Vagina (tissue), 2 donors: Measurements from ENCODE around the gene KIF4B. TPM values are rescaled to one million over a fixed set of nuclear protein-coding genes. Genes with fewer than 3 reads are reported as not detected.

Source experiments
- DNase-seq, 2 donors: peaks; one replicate each; pipeline ENCODE4 v3.0.0-alpha.2; 2017; ENCODE audit errors: extremely low spot score in 2 of 2
- H3K27ac ChIP-seq: fragments of 200-600 bp; sonication (generic); one replicate; pipeline ENCODE4 v1.5.1; 2019
- H3K27me3 ChIP-seq: fragments of 200-600 bp; sonication (generic); one replicate; pipeline ENCODE4 v1.5.1; 2019
- H3K36me3 ChIP-seq, 2 donors: fragments of 200-600 bp; sonication (generic); one replicate each; pipeline ENCODE4 v1.5.1; 2017 to 2019
- H3K4me1 ChIP-seq: fragments of 200-600 bp; sonication (generic); one replicate; pipeline ENCODE4 v1.5.1; 2019
- H3K4me3 ChIP-seq, 2 donors: fragments of 200-600 bp; sonication (generic); 1 replicate in 1 of 2; 2 replicates in 1 of 2; pipeline ENCODE4 v1.5.1; 2016 to 2019
- H3K9me3 ChIP-seq: fragments of 200-600 bp; sonication (generic); one replicate; pipeline ENCODE4 v1.5.1; 2019
- POLR2A ChIP-seq, 2 donors: fragments of 450-650 bp; IDR thresholded peaks; one replicate each; pipeline ENCODE4 v1.6.1; 2017; ENCODE audit warnings: antibody characterized with exemption in 2 of 2, mild to moderate bottlenecking in 2 of 2, moderate library complexity in 2 of 2
- POLR2AphosphoS5 ChIP-seq, 2 donors: sonication (generic); formaldehyde crosslinking; IDR thresholded peaks; one replicate each; pipeline ENCODE4 v1.9.0; 2017; ENCODE audit warnings: antibody characterized with exemption in 2 of 2, mild to moderate bottlenecking in 2 of 2, low read depth in 1 of 2; ENCODE audit not compliant: insufficient read depth in 1 of 2
- intact Hi-C: fragments of 100-400 bp; cut with DNase I; formaldehyde crosslinking; loops from one replicate; pipeline ENCODE4 v1.15.1; 2023
- total RNA-seq: library from RNA; depleted of rRNA; stranded (reverse); fragments of >200 nt; gene quantifications from one replicate; pipeline ENCODE4 v1.2.3, GENCODE V29; 2016
- TF ChIP-seq, protein P1 (sequence below), 3 experiments: fragments of 450-650 bp in 2 of 3; fragments of 200-600 bp in 1 of 3; sonication (generic) in 1 of 3; IDR thresholded peaks; one replicate each; pipeline ENCODE4 v1.5.1; 2017 to 2019; ENCODE audit warnings: antibody characterized with exemption in 3 of 3, mild to moderate bottlenecking in 2 of 3, moderate library complexity in 2 of 3

Gene KIF4B
- total RNA-seq, 1 donor from 2014 or later, result not detected

DNA sequence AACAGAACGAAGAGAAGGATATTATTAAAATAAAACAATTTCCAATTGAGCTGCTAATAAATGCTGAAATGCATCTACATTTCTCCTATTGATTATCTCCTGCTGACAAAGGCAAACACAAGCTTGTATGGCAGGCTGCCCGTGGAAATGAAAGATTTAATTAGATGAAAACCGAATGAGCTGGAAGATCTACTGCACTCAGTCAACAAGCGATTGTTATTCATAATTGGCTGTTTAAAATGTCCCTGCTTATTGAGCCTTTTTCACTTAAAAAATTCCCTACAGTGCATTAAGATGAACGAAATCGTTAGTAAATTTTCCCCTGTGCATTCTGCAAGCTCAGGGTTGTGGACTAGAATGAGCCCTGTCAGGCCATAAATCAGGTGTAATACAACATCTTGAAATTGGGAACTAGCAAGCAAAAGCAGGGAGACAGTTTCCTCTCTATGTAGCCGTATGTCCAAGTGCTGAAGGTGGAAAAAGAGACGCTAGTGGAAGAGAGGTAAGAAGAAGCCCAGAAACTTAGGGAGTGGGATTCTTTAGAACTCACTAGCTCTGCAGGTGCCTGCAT lies 28.5 kb upstream of the KIF4B start:
- no peak overlapping the region for H3K27ac ChIP-seq
- H3K9me3 ChIP-seq, result no peaks in the 10 kb centered on the region
- H3K27me3 ChIP-seq, result no peaks in the 10 kb centered on the region
- TF ChIP-seq, protein P1, sequence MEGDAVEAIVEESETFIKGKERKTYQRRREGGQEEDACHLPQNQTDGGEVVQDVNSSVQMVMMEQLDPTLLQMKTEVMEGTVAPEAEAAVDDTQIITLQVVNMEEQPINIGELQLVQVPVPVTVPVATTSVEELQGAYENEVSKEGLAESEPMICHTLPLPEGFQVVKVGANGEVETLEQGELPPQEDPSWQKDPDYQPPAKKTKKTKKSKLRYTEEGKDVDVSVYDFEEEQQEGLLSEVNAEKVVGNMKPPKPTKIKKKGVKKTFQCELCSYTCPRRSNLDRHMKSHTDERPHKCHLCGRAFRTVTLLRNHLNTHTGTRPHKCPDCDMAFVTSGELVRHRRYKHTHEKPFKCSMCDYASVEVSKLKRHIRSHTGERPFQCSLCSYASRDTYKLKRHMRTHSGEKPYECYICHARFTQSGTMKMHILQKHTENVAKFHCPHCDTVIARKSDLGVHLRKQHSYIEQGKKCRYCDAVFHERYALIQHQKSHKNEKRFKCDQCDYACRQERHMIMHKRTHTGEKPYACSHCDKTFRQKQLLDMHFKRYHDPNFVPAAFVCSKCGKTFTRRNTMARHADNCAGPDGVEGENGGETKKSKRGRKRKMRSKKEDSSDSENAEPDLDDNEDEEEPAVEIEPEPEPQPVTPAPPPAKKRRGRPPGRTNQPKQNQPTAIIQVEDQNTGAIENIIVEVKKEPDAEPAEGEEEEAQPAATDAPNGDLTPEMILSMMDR (IDR thresholded peaks at IDR 0.05), result no peak
- no peak for TF ChIP-seq POLR2A (IDR thresholded peaks at IDR 0.05)
- TF ChIP-seq POLR2AphosphoS5 (IDR thresholded peaks at IDR 0.05; ENCODE audit: insufficient read depth in 1 of 2, low read depth in 1 of 2), result no peak
- H3K36me3 ChIP-seq, result no peaks in the 10 kb centered on the region
- no peak for DNase-seq
- intact Hi-C loops, result no loop called here
- H3K4me1 ChIP-seq, result no peaks in the 10 kb centered on the region
- H3K4me3 ChIP-seq, result no peak overlapping the region

DNA sequence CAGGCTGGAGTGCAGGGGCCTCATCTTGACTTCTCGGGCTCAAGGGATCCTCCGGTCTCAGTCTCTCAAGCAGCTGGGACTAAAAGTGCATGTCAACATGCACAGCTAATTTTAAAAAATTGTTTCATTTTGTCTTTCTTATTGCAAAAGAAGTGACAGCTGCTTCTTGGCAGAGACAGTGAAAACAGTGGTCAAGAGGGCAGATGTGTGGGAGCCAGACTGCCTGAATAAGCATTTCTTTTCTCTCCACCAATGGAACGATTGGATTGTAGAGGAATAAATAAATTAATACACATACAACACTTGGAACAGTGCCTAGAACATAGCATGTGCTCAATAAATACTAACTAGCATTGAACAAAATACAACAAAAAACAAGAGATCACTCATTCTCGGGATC lies 27.4 kb upstream of the KIF4B start:
- Histone ChIP-seq H3K27ac (no peak overlapping the region), H3K4me1 (no peaks in the 10 kb centered on the region), H3K9me3 (no peaks in the 10 kb centered on the region), H3K36me3 (no peaks in the 10 kb centered on the region), H3K27me3 (no peaks in the 10 kb centered on the region), H3K4me3 (no peak overlapping the region)
- no peak for DNase-seq
- TF ChIP-seq POLR2AphosphoS5 (IDR thresholded peaks at IDR 0.05; ENCODE audit: insufficient read depth in 1 of 2, low read depth in 1 of 2), result no peak
- no peak for TF ChIP-seq POLR2A (IDR thresholded peaks at IDR 0.05)
- TF ChIP-seq, protein P1 (IDR thresholded peaks at IDR 0.05), result no peak
- intact Hi-C loops, result no loop called here

DNA sequence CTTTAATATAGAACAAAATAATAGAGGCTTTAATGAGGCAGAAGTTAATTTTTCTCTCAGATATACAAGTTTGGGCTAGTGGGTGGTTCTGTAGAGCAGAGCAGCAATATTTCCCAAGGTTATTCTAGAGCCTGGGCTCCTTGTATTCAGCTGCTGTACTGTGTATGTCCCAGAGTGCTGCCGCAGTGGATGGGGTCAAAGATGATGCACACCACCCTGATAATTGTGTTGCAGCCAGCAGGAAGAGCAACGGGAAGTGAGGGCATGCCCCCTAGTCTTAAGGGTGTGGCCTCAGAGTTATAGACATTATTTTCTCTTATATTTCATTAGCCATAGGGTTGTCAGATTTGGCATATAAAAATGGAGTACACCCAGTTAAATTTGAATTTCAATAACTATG lies 23.9 kb upstream of the KIF4B start:
- no peak for DNase-seq
- Histone ChIP-seq H3K4me3 (no peak overlapping the region), H3K27me3 (no peaks in the 10 kb centered on the region), H3K9me3 (no peaks in the 10 kb centered on the region), H3K27ac (no peak overlapping the region), H3K36me3 (no peaks in the 10 kb centered on the region), H3K4me1 (no peaks in the 10 kb centered on the region)
- intact Hi-C loops, result no loop called here
- TF ChIP-seq POLR2AphosphoS5 (IDR thresholded peaks at IDR 0.05; ENCODE audit: insufficient read depth in 1 of 2, low read depth in 1 of 2), result no peak
- TF ChIP-seq, protein P1 (IDR thresholded peaks at IDR 0.05), result no peak
- TF ChIP-seq POLR2A (IDR thresholded peaks at IDR 0.05), result no peak

DNA sequence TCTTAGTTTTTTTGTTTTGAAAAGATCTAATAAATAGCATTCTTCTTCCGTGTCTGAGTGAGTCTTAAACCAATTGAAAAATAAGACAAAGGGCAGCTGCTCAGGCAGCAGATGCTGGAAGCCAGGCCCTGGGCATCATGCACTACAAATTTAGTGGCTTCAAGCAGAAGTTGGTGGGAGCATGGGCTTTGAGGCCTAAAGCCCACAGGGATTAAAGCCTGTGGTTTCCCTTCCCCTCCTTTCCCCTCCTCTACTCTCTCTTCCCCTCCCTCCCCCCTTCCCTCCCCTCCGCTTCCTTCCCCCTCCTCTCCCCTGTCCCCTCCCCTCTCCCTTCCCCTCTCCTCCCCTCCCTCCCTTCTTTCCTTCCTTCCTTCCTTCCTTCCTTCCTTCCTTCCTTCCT lies 20.1 kb upstream of the KIF4B start:
- H3K4me3 ChIP-seq, result no peak overlapping the region
- no peak for DNase-seq
- H3K27me3 ChIP-seq, result no peaks in the 10 kb centered on the region
- no peaks in the 10 kb centered on the region for H3K4me1 ChIP-seq
- H3K9me3 ChIP-seq, result no peaks in the 10 kb centered on the region
- intact Hi-C loops, result no loop called here
- no peaks in the 10 kb centered on the region for H3K36me3 ChIP-seq
- TF ChIP-seq POLR2A (IDR thresholded peaks at IDR 0.05) (no peak), POLR2AphosphoS5 (IDR thresholded peaks at IDR 0.05; ENCODE audit: insufficient read depth in 1 of 2, low read depth in 1 of 2) (no peak)
- TF ChIP-seq, protein P1 (IDR thresholded peaks at IDR 0.05), result no peak
- no peak overlapping the region for H3K27ac ChIP-seq

DNA sequence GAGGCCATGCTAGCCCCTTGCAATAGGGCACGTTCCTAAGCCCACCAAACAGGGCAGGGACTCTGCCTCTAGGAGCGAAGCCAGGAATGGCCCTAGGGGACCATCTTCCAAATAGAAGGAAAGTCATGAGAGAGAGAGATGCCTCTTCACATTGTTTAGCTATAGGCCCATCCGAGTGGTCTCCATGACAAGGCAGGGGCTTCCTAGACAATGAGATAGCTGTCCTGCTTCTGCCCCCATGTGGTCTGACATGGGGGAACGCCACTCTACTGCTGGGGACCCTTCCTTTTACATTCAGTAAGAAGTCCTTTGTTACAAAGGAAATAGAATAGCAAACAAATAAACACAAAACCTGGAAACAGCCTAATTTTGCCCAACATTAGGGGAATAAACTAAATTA lies 17.9 kb upstream of the KIF4B start:
- no peaks in the 10 kb centered on the region for H3K9me3 ChIP-seq
- H3K36me3 ChIP-seq, result no peaks in the 10 kb centered on the region
- H3K27me3 ChIP-seq, result no peaks in the 10 kb centered on the region
- no peak overlapping the region for H3K4me3 ChIP-seq
- DNase-seq, result no peak
- intact Hi-C loops, result no loop called here
- TF ChIP-seq POLR2AphosphoS5 (IDR thresholded peaks at IDR 0.05; ENCODE audit: insufficient read depth in 1 of 2, low read depth in 1 of 2) (no peak), POLR2A (IDR thresholded peaks at IDR 0.05) (no peak)
- TF ChIP-seq, protein P1 (IDR thresholded peaks at IDR 0.05), result no peak
- no peaks in the 10 kb centered on the region for H3K4me1 ChIP-seq
- H3K27ac ChIP-seq, result no peak overlapping the region
